ENCODE measurements around the gene PCDHB14.
"Not testable (repeated sequence)": the region's sequence is repeated elsewhere in the genome, so short reads cannot be mapped to it uniquely, and the experiment has no call there.

PCDHB14 gene

GRCh38 chr5:141224844-141225243, 1.7 kb downstream of the PCDHB14 start:
- H3K4me1 Mint-ChIP-seq; H3K36me3 Mint-ChIP-seq; DNase-seq; H3K27ac Mint-ChIP-seq; ATAC-seq (replicated peaks); H3K4me3 Mint-ChIP-seq: not testable (repeated sequence)
- H3K27me3 Mint-ChIP-seq: peaks cover 51 to 64% of the 10 kb centered on the region in 2 donors
- H3K9me3 Mint-ChIP-seq: peaks cover 9 to 15% of the 10 kb centered on the region in 2 donors

GRCh38 chr5:141225421-141225820, 2.3 kb downstream of the PCDHB14 start:
- H3K4me3 Mint-ChIP-seq; H3K36me3 Mint-ChIP-seq; H3K4me1 Mint-ChIP-seq; ATAC-seq (replicated peaks); DNase-seq; H3K27ac Mint-ChIP-seq: not testable (repeated sequence)
- H3K27me3 Mint-ChIP-seq: peaks cover 45 to 58% of the 10 kb centered on the region in 2 donors
- H3K9me3 Mint-ChIP-seq: peaks cover 6 to 12% of the 10 kb centered on the region in 2 donors

GRCh38 chr5:141234109-141234667, 11.0 kb downstream of the PCDHB14 start:
- Mint-ChIP-seq H3K9me3 (peaks cover 22 to 24% of the 10 kb centered on the region in 2 donors), H3K27me3 (peaks cover 33 to 51% of the 10 kb centered on the region in 2 donors), H3K4me3 (no peak overlapping the region), H3K27ac (no peak overlapping the region), H3K4me1 (no peaks in the 10 kb centered on the region), H3K36me3 (peaks cover 4 to 11% of the 10 kb centered on the region in 2 donors)
- no peak for ATAC-seq (replicated peaks)
- no peak for DNase-seq

GRCh38 chr5:141235922-141236321, 12.8 kb downstream of the PCDHB14 start:
- H3K27me3 Mint-ChIP-seq: peaks cover 47 to 68% of the 10 kb centered on the region in 2 donors
- H3K9me3 Mint-ChIP-seq: peaks cover 29 to 36% of the 10 kb centered on the region in 2 donors
- DNase-seq; H3K4me3 Mint-ChIP-seq; H3K27ac Mint-ChIP-seq; ATAC-seq (replicated peaks); H3K4me1 Mint-ChIP-seq: not testable (repeated sequence)
- peaks cover 4 to 19% of the 10 kb centered on the region in 2 donors for H3K36me3 Mint-ChIP-seq

GRCh38 chr5:141236516-141237313, 13.6 kb downstream of the PCDHB14 start:
- ATAC-seq (replicated peaks) (no peak), DNase-seq (no peak)
- no peak overlapping the region for H3K4me3 Mint-ChIP-seq
- peaks cover 52 to 74% of the 10 kb centered on the region in 2 donors for H3K27me3 Mint-ChIP-seq
- peaks cover 24 to 37% of the 10 kb centered on the region in 2 donors for H3K9me3 Mint-ChIP-seq
- no peaks in the 10 kb centered on the region for H3K4me1 Mint-ChIP-seq
- H3K27ac Mint-ChIP-seq: peak overlapping the region; percentile 69
- peaks cover 4 to 21% of the 10 kb centered on the region in 2 donors for H3K36me3 Mint-ChIP-seq

- Mint-ChIP-seq H3K4me1 (no peaks in the 10 kb centered on the region), H3K4me3 (no peak overlapping the region), H3K27ac (no peak overlapping the region), H3K27me3 (peaks cover 55 to 81% of the 10 kb centered on the region in 2 donors), H3K9me3 (peaks cover 33 to 34% of the 10 kb centered on the region in 2 donors), H3K36me3 (peaks cover 8 to 30% of the 10 kb centered on the region in 2 donors)
- DNase-seq (no peak), ATAC-seq (replicated peaks) (no peak)
Measured at GRCh38 chr5:141241496-141241895, 18.4 kb downstream of the PCDHB14 start.

- peaks cover 10 to 31% of the 10 kb centered on the region in 2 donors for H3K36me3 Mint-ChIP-seq
- peak within 1 kb of the TSS in 1 of 2 donors; percentile 28 for H3K4me3 Mint-ChIP-seq
- H3K9me3 Mint-ChIP-seq: peaks cover 29 to 38% of the 10 kb centered on the region in 2 donors
- peak within 1 kb of the TSS; percentile 3 for H3K27ac Mint-ChIP-seq
- peaks cover 38 to 64% of the 10 kb centered on the region in 2 donors for H3K27me3 Mint-ChIP-seq
- ATAC-seq (replicated peaks): no peak
- no peaks in the 10 kb centered on the region for H3K4me1 Mint-ChIP-seq
- DNase-seq: no peak
Measured at GRCh38 chr5:141245250-141245717, 22.1 kb downstream of the PCDHB14 start, which contains the start of gene PCDHB15. TSS of gene PCDHB15 (plus strand) at chr5:141245395. CDS start at chr5:141245579, 184 bp downstream.

GRCh38 chr5:141246971-141247370, 23.8 kb downstream of the PCDHB14 start:
- H3K9me3 Mint-ChIP-seq: peaks cover 20 to 34% of the 10 kb centered on the region in 2 donors
- H3K27ac Mint-ChIP-seq; H3K4me3 Mint-ChIP-seq; H3K4me1 Mint-ChIP-seq; DNase-seq; ATAC-seq (replicated peaks): not testable (repeated sequence)
- H3K36me3 Mint-ChIP-seq: peaks cover 9 to 20% of the 10 kb centered on the region in 2 donors
- peaks cover 24 to 49% of the 10 kb centered on the region in 2 donors for H3K27me3 Mint-ChIP-seq

GRCh38 chr5:141247434-141247833, 24.3 kb downstream of the PCDHB14 start:
- Mint-ChIP-seq H3K36me3 (peaks cover 8 to 19% of the 10 kb centered on the region in 2 donors), H3K9me3 (peaks cover 19 to 34% of the 10 kb centered on the region in 2 donors), H3K27me3 (peaks cover 23 to 45% of the 10 kb centered on the region in 2 donors)
- H3K4me3 Mint-ChIP-seq; H3K27ac Mint-ChIP-seq; H3K4me1 Mint-ChIP-seq; ATAC-seq (replicated peaks); DNase-seq: not testable (repeated sequence)

- H3K9me3 Mint-ChIP-seq: peaks cover 21 to 30% of the 10 kb centered on the region in 2 donors
- H3K27ac Mint-ChIP-seq: no peak overlapping the region
- ATAC-seq (replicated peaks): no peak
- H3K4me3 Mint-ChIP-seq: no peak overlapping the region
- H3K27me3 Mint-ChIP-seq: peaks cover 0 to 16% of the 10 kb centered on the region in 2 donors
- peaks cover 8 to 13% of the 10 kb centered on the region in 2 donors for H3K36me3 Mint-ChIP-seq
- DNase-seq: no peak
- no peaks in the 10 kb centered on the region for H3K4me1 Mint-ChIP-seq
Measured at GRCh38 chr5:141250576-141250975, 27.4 kb downstream of the PCDHB14 start.

GRCh38 chr5:141258464-141258863, 35.3 kb downstream of the PCDHB14 start:
- H3K9me3 Mint-ChIP-seq: peaks cover 29 to 31% of the 10 kb centered on the region in 2 donors
- ATAC-seq (replicated peaks): no peak

GRCh38 chr5:141258948-141259347, 35.8 kb downstream of the PCDHB14 start:
- H3K9me3 Mint-ChIP-seq: peaks cover 29 to 34% of the 10 kb centered on the region in 2 donors
- no peak overlapping the region for H3K4me3 Mint-ChIP-seq
- no peak for ATAC-seq (replicated peaks)
- no peak overlapping the region for H3K27ac Mint-ChIP-seq
- no peaks in the 10 kb centered on the region for H3K4me1 Mint-ChIP-seq
- no peaks in the 10 kb centered on the region for H3K27me3 Mint-ChIP-seq
- peaks cover 15 to 36% of the 10 kb centered on the region in 2 donors for H3K36me3 Mint-ChIP-seq
- DNase-seq: no peak

More at GRCh38 chr5:141258464-141258863, 35.3 kb downstream of the PCDHB14 start:
- Mint-ChIP-seq H3K36me3 (peaks cover 15 to 34% of the 10 kb centered on the region in 2 donors), H3K4me3 (no peak overlapping the region), H3K27ac (no peak overlapping the region), H3K27me3 (no peaks in the 10 kb centered on the region), H3K4me1 (no peaks in the 10 kb centered on the region)
- no peak for DNase-seq

GRCh38 chr5:141260458-141261237, 37.5 kb downstream of the PCDHB14 start:
- H3K36me3 Mint-ChIP-seq: peaks cover 18 to 37% of the 10 kb centered on the region in 2 donors
- DNase-seq (no peak), ATAC-seq (replicated peaks) (no peak)
- no peak overlapping the region for H3K4me3 Mint-ChIP-seq
- no peaks in the 10 kb centered on the region for H3K27me3 Mint-ChIP-seq
- no peak overlapping the region for H3K27ac Mint-ChIP-seq
- peaks cover 25 to 29% of the 10 kb centered on the region in 2 donors for H3K9me3 Mint-ChIP-seq
- H3K4me1 Mint-ChIP-seq: no peaks in the 10 kb centered on the region

- Mint-ChIP-seq H3K4me1 (no peaks in the 10 kb centered on the region), H3K4me3 (no peak overlapping the region), H3K9me3 (peaks cover 29 to 31% of the 10 kb centered on the region in 2 donors), H3K36me3 (peaks cover 23 to 40% of the 10 kb centered on the region in 2 donors), H3K27me3 (no peaks in the 10 kb centered on the region), H3K27ac (no peak overlapping the region)
- DNase-seq (no peak), ATAC-seq (replicated peaks) (no peak)
Measured at GRCh38 chr5:141261238-141261546, 38.0 kb downstream of the PCDHB14 start.

Measured in stimulated activated naive B cell treated with anti-CD40 and anti-IgM and Interleukin-4, amounts not matched to agents 10 μg/mL and 1 μg/mL and 100 μg/mL, for 72 hours (primary cell).